Vagina (tissue), 2 donors: ENCODE results near the gene ZNF567.

Experiments
- CTCF ChIP-seq, 3 experiments: fragments of 450-650 bp in 2 of 3; fragments of 200-600 bp in 1 of 3; sonication (generic) in 1 of 3; IDR thresholded peaks; one replicate each; pipeline ENCODE4 v1.5.1; 2017 to 2019; ENCODE audit warnings: antibody characterized with exemption in 3 of 3, mild to moderate bottlenecking in 2 of 3, moderate library complexity in 2 of 3
- POLR2A ChIP-seq, 2 donors: fragments of 450-650 bp; IDR thresholded peaks; one replicate each; pipeline ENCODE4 v1.6.1; 2017; ENCODE audit warnings: antibody characterized with exemption in 2 of 2, mild to moderate bottlenecking in 2 of 2, moderate library complexity in 2 of 2

GRCh38 chr19:36750066-36750691 is 62.8 kb downstream of the ZNF567 start:
- TF ChIP-seq POLR2A (IDR thresholded peaks at IDR 0.05): no peak
- no peak for TF ChIP-seq CTCF (IDR thresholded peaks at IDR 0.05)
